ENCODE measurements around the gene PSMB2. TPM values are rescaled to one million over a fixed set of nuclear protein-coding genes. Genes with fewer than 3 reads are reported as not detected.

The PSMB2 gene
- total RNA-seq, 4 donors from 2014 or later: 37.9 to 50.2 (median 43.1) TPM

- Histone ChIP-seq H3K4me3 (replicated peaks in 1 of 3) (no peak overlapping the region), H3K4me1 (no peaks in the 10 kb centered on the region), H3K27ac (no peak overlapping the region), H3K36me3 (no peaks in the 10 kb centered on the region), H3K9me3 (no peaks in the 10 kb centered on the region), H3K27me3 (no peaks in the 10 kb centered on the region)
- DNase-seq: no peak
- no peak for TF ChIP-seq CTCF (IDR thresholded peaks at IDR 0.05)
- WGBS, 2 donors: 93 to 96% methylated on average over 8 of the region's 8 CpGs
- intact Hi-C loops (cut with DNase I): no loop called here
Measured at GRCh38 chr1:35591211-35591610, 50.1 kb downstream of the PSMB2 start.

- Histone ChIP-seq H3K4me3 (replicated peaks in 1 of 3) (no peak overlapping the region), H3K36me3 (no peaks in the 10 kb centered on the region), H3K27me3 (no peaks in the 10 kb centered on the region), H3K9me3 (no peaks in the 10 kb centered on the region), H3K27ac (no peak overlapping the region), H3K4me1 (no peaks in the 10 kb centered on the region)
- no peak for TF ChIP-seq POLR2A (IDR thresholded peaks at IDR 0.05)
- TF ChIP-seq CTCF (IDR thresholded peaks at IDR 0.05): no peak
- intact Hi-C loops (cut with DNase I): no loop called here
- DNase-seq: no peak
- 96% methylated on average over 5 to 14 of the region's 25 CpGs for WGBS, 2 donors
Measured at GRCh38 chr1:35590476-35591040, 50.8 kb downstream of the PSMB2 start.

GRCh38 chr1:35589516-35590427 is 51.6 kb downstream of the PSMB2 start:
- no peak for DNase-seq
- no peaks in the 10 kb centered on the region for H3K9me3 ChIP-seq
- intact Hi-C loops (cut with DNase I): no loop called here
- WGBS, 2 donors: 95 to 97% methylated on average over 14 to 15 of the region's 15 CpGs
- TF ChIP-seq CTCF (IDR thresholded peaks at IDR 0.05): no peak
- TF ChIP-seq POLR2A (IDR thresholded peaks at IDR 0.05): no peak
- H3K4me1 ChIP-seq: no peaks in the 10 kb centered on the region
- H3K4me3 ChIP-seq (replicated peaks in 1 of 3): no peak overlapping the region
- no peaks in the 10 kb centered on the region for H3K27me3 ChIP-seq
- H3K27ac ChIP-seq: no peak overlapping the region
- H3K36me3 ChIP-seq: no peaks in the 10 kb centered on the region

GRCh38 chr1:35588197-35588910 is 53.0 kb downstream of the PSMB2 start:
- Histone ChIP-seq H3K36me3 (no peaks in the 10 kb centered on the region), H3K4me1 (no peaks in the 10 kb centered on the region), H3K4me3 (replicated peaks in 1 of 3) (no peak overlapping the region), H3K27me3 (no peaks in the 10 kb centered on the region), H3K9me3 (no peaks in the 10 kb centered on the region), H3K27ac (no peak overlapping the region)
- TF ChIP-seq CTCF (IDR thresholded peaks at IDR 0.05) (no peak), POLR2A (IDR thresholded peaks at IDR 0.05) (no peak)
- intact Hi-C loops (cut with DNase I): no loop called here
- no peak for DNase-seq
- 62 to 66% methylated on average over 19 to 21 of the region's 21 CpGs for WGBS, 2 donors

Data from thyroid gland (tissue), 4 donors.